ENCODE measurements around the gene NXF3. TPM values are rescaled to one million over a fixed set of nuclear protein-coding genes. Genes with fewer than 3 reads are reported as not detected.

The NXF3 gene
- total and polyA plus RNA-seq, 3 donors from 2014 or later: 119 to 668 (median 656) TPM

GRCh38 chrX:103063918-103064434 lies 29.0 kb downstream of the NXF3 start, which contains the start of gene BEX1:
BEX1 (minus strand) TSS chrX:103064171; CDS start chrX:103063274, 897 bp downstream.
- WGBS, 2 donors: 3% methylated on average over 6 of the region's 39 CpGs; no CpG with 5 or more reads in 1 of the 2 donors
- H3K27ac ChIP-seq: peak within 1 kb of the TSS; percentile 75 to 82

GRCh38 chrX:103063191-103063845 lies 29.6 kb downstream of the NXF3 start:
- Histone ChIP-seq H3K4me3 (peak overlapping the region; percentile 42 to 66), H3K36me3 (ENCODE audit: low read depth, missing control alignments) (no peaks in the 10 kb centered on the region), H3K27ac (peak overlapping the region; percentile 75 to 82), H3K27me3 (no peaks in the 10 kb centered on the region), H3K4me1 (no peaks in the 10 kb centered on the region), H3K9me3 (no peaks in the 10 kb centered on the region)
- intact Hi-C loops (cut with DNase I; ENCODE audit: low total_unique reads): no loop called here
- 0 to 2% methylated on average over 13 to 19 of the region's 34 CpGs for WGBS, 2 donors
- DNase-seq: peak; percentile 58
- TF ChIP-seq POLR2A (IDR thresholded peaks at IDR 0.05): no peak
- no peak for TF ChIP-seq CTCF (IDR thresholded peaks at IDR 0.05)

More at GRCh38 chrX:103063918-103064434, 29.0 kb downstream of the NXF3 start, which contains the start of gene BEX1:
- TF ChIP-seq CTCF (IDR thresholded peaks at IDR 0.05) (no peak), POLR2A (IDR thresholded peaks at IDR 0.05) (no peak)
- H3K9me3 ChIP-seq: no peaks in the 10 kb centered on the region
- no peaks in the 10 kb centered on the region for H3K4me1 ChIP-seq
- peak within 1 kb of the TSS; percentile 42 to 66 for H3K4me3 ChIP-seq
- intact Hi-C loops (cut with DNase I; ENCODE audit: low total_unique reads): no loop called here
- H3K27me3 ChIP-seq: no peaks in the 10 kb centered on the region
- H3K36me3 ChIP-seq (ENCODE audit: low read depth, missing control alignments): no peaks in the 10 kb centered on the region
- DNase-seq: peak; percentile 90

- intact Hi-C loops (cut with DNase I; ENCODE audit: low total_unique reads): no loop called here
- no peaks in the 10 kb centered on the region for H3K27me3 ChIP-seq
- H3K4me3 ChIP-seq: no peak overlapping the region
- no peak overlapping the region for H3K27ac ChIP-seq
- TF ChIP-seq POLR2A (IDR thresholded peaks at IDR 0.05): no peak
- TF ChIP-seq CTCF (IDR thresholded peaks at IDR 0.05): no peak
- no peak for DNase-seq
- H3K4me1 ChIP-seq: no peaks in the 10 kb centered on the region
- no peaks in the 10 kb centered on the region for H3K36me3 ChIP-seq (ENCODE audit: low read depth, missing control alignments)
- 74 to 90% methylated on average over 2 to 3 of the region's 3 CpGs for WGBS, 2 donors
- no peaks in the 10 kb centered on the region for H3K9me3 ChIP-seq
Measured at GRCh38 chrX:103061486-103061885, 31.5 kb downstream of the NXF3 start.

- intact Hi-C loops (cut with DNase I; ENCODE audit: low total_unique reads): no loop called here
- Histone ChIP-seq H3K9me3 (no peaks in the 10 kb centered on the region), H3K27ac (no peak overlapping the region), H3K4me1 (no peaks in the 10 kb centered on the region), H3K4me3 (no peak overlapping the region), H3K27me3 (no peaks in the 10 kb centered on the region), H3K36me3 (ENCODE audit: low read depth, missing control alignments) (no peaks in the 10 kb centered on the region)
- 88% methylated on average over 2 of the region's 2 CpGs for WGBS, 2 donors
- no peak for DNase-seq
- no peak for TF ChIP-seq POLR2A (IDR thresholded peaks at IDR 0.05)
- TF ChIP-seq CTCF (IDR thresholded peaks at IDR 0.05): no peak
Measured at GRCh38 chrX:103056902-103057301, 36.0 kb downstream of the NXF3 start.

GRCh38 chrX:103052625-103053024 lies 40.3 kb downstream of the NXF3 start:
- no peak for TF ChIP-seq POLR2A (IDR thresholded peaks at IDR 0.05)
- no peak for TF ChIP-seq CTCF (IDR thresholded peaks at IDR 0.05)
- no peak overlapping the region for H3K27ac ChIP-seq
- H3K4me3 ChIP-seq: no peak overlapping the region
- no peaks in the 10 kb centered on the region for H3K4me1 ChIP-seq
- no peaks in the 10 kb centered on the region for H3K9me3 ChIP-seq
- DNase-seq: peak; percentile 55
- H3K36me3 ChIP-seq (ENCODE audit: low read depth, missing control alignments): no peaks in the 10 kb centered on the region
- H3K27me3 ChIP-seq: no peaks in the 10 kb centered on the region
- intact Hi-C loops (cut with DNase I; ENCODE audit: low total_unique reads): no loop called here
